ENCODE measurements around the gene OIT3.

DNA sequence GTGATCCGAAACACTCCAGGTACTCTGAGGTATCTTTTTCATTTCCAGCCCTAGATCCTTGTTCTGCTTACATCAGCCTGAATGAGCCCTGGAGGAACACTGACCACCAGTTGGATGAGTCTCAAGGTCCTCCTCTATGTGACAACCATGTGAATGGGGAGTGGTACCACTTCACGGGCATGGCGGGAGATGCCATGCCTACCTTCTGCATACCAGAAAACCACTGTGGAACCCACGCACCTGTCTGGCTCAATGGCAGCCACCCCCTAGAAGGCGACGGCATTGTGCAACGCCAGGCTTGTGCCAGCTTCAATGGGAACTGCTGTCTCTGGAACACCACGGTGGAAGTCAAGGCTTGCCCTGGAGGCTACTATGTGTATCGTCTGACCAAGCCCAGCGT is 5.1 kb downstream of the OIT3 start:
- TF ChIP-seq, protein P1, sequence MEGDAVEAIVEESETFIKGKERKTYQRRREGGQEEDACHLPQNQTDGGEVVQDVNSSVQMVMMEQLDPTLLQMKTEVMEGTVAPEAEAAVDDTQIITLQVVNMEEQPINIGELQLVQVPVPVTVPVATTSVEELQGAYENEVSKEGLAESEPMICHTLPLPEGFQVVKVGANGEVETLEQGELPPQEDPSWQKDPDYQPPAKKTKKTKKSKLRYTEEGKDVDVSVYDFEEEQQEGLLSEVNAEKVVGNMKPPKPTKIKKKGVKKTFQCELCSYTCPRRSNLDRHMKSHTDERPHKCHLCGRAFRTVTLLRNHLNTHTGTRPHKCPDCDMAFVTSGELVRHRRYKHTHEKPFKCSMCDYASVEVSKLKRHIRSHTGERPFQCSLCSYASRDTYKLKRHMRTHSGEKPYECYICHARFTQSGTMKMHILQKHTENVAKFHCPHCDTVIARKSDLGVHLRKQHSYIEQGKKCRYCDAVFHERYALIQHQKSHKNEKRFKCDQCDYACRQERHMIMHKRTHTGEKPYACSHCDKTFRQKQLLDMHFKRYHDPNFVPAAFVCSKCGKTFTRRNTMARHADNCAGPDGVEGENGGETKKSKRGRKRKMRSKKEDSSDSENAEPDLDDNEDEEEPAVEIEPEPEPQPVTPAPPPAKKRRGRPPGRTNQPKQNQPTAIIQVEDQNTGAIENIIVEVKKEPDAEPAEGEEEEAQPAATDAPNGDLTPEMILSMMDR (IDR thresholded peaks at IDR 0.05): no peak
- TF ChIP-seq ZC3H11A (IDR thresholded peaks at IDR 0.05) (no peak), JUNB (IDR thresholded peaks at IDR 0.05) (no peak), CEBPB (IDR thresholded peaks at IDR 0.05) (no peak), POLR2A (IDR thresholded peaks at IDR 0.05; ENCODE audit: low read length) (no peak), NFE2L2 (conservative IDR thresholded peaks at IDR 0.05; ENCODE audit: low read length) (no peak), EP300 (IDR thresholded peaks at IDR 0.05) (no peak), KDM1A (IDR thresholded peaks at IDR 0.05; ENCODE audit: low read depth) (no peak)
- TF ChIP-seq, protein P2, sequence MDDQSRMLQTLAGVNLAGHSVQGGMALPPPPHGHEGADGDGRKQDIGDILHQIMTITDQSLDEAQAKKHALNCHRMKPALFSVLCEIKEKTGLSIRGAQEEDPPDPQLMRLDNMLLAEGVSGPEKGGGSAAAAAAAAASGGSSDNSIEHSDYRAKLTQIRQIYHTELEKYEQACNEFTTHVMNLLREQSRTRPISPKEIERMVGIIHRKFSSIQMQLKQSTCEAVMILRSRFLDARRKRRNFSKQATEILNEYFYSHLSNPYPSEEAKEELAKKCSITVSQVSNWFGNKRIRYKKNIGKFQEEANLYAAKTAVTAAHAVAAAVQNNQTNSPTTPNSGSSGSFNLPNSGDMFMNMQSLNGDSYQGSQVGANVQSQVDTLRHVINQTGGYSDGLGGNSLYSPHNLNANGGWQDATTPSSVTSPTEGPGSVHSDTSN (IDR thresholded peaks at IDR 0.05): no peak
- TF ChIP-seq, protein P3, sequence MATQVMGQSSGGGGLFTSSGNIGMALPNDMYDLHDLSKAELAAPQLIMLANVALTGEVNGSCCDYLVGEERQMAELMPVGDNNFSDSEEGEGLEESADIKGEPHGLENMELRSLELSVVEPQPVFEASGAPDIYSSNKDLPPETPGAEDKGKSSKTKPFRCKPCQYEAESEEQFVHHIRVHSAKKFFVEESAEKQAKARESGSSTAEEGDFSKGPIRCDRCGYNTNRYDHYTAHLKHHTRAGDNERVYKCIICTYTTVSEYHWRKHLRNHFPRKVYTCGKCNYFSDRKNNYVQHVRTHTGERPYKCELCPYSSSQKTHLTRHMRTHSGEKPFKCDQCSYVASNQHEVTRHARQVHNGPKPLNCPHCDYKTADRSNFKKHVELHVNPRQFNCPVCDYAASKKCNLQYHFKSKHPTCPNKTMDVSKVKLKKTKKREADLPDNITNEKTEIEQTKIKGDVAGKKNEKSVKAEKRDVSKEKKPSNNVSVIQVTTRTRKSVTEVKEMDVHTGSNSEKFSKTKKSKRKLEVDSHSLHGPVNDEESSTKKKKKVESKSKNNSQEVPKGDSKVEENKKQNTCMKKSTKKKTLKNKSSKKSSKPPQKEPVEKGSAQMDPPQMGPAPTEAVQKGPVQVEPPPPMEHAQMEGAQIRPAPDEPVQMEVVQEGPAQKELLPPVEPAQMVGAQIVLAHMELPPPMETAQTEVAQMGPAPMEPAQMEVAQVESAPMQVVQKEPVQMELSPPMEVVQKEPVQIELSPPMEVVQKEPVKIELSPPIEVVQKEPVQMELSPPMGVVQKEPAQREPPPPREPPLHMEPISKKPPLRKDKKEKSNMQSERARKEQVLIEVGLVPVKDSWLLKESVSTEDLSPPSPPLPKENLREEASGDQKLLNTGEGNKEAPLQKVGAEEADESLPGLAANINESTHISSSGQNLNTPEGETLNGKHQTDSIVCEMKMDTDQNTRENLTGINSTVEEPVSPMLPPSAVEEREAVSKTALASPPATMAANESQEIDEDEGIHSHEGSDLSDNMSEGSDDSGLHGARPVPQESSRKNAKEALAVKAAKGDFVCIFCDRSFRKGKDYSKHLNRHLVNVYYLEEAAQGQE (IDR thresholded peaks at IDR 0.05): no peak
- TF ChIP-seq, protein P4, sequence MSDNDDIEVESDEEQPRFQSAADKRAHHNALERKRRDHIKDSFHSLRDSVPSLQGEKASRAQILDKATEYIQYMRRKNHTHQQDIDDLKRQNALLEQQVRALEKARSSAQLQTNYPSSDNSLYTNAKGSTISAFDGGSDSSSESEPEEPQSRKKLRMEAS (IDR thresholded peaks at IDR 0.05): no peak

All from A549 (cell line).